ENCODE results near the gene PACRG.

DNA sequence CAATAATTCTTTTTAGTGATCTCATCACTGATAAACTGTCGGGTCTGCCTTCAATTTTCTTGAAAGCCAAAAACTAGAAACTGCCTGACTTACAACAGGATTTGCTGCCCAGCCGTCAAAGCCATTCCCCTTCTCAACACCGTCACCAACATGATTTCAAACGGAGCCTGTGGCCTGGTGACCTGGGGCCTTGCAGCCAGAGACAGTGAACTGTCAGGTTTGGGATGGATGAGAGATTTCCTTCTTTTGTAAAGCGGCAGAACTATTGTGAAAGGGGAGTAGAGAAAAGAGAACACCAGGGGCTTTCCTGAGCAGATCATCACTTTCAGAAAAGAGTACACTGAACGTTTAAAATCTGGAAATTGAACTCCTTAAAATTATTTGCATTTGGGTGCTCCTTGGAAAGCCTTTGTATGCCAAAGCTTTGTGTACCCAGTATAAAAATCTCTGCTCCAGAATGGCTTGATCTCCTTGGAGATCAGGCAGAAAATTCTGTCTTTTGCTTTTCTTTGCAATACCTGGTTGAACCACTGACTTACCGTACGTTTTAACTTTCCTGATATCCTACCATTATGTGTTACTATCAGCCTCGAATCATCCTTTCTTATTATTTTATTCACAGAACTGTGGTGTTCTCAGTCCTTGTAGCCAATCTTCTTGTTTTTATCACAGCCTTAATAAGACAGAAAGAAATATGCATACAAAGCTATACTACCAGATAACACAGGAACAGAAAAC, 125.2 kb downstream of the PACRG start:
- TF ChIP-seq, protein P1, sequence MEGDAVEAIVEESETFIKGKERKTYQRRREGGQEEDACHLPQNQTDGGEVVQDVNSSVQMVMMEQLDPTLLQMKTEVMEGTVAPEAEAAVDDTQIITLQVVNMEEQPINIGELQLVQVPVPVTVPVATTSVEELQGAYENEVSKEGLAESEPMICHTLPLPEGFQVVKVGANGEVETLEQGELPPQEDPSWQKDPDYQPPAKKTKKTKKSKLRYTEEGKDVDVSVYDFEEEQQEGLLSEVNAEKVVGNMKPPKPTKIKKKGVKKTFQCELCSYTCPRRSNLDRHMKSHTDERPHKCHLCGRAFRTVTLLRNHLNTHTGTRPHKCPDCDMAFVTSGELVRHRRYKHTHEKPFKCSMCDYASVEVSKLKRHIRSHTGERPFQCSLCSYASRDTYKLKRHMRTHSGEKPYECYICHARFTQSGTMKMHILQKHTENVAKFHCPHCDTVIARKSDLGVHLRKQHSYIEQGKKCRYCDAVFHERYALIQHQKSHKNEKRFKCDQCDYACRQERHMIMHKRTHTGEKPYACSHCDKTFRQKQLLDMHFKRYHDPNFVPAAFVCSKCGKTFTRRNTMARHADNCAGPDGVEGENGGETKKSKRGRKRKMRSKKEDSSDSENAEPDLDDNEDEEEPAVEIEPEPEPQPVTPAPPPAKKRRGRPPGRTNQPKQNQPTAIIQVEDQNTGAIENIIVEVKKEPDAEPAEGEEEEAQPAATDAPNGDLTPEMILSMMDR (conservative IDR thresholded peaks at IDR 0.05 in 1 of 2, IDR thresholded peaks at IDR 0.05 in 1 of 2; ENCODE audit: extremely low read depth in 1 of 2, insufficient read depth in 1 of 2, low read depth in 1 of 2, low read length in 2 of 2) = no peak
- no peak for TF ChIP-seq EZH2 (IDR thresholded peaks at IDR 0.05; ENCODE audit: borderline replicate concordance, low read length)
